T-helper 2 cell (primary cell): Measurements from ENCODE around the gene SVIP.

Source experiments
- DNase-seq, 5 experiments: peaks; one replicate each; pipeline versions ENCODE4 v3.0.0 to v3.0.0-alpha.2; 2012 to 2022

Gene SVIP

DNA sequence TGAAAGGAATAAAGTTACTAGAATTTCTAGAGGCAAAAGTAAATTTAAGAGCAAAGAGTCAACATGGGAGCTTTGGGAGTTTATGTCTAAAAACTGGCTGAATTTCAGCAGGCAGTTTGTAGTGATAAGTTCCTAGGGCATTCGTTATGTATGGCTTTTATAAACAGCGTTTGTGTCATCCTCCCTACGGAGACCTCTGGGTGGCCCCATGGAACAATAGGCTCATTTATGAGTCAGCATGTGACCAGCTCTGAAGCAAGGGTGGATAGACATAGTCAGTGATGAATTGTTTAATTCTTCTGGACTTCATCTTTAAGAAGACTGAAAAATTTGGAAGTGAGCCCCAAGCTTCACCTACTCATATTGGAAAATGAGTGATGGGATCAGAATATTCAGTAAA, 37.1 kb downstream of the SVIP start:
- no peak for DNase-seq

GRCh38 chr11:22787551-22788162, 41.9 kb downstream of the SVIP start:
- peak in 2 of 5 experiments; percentile 12 to 35 for DNase-seq

DNA sequence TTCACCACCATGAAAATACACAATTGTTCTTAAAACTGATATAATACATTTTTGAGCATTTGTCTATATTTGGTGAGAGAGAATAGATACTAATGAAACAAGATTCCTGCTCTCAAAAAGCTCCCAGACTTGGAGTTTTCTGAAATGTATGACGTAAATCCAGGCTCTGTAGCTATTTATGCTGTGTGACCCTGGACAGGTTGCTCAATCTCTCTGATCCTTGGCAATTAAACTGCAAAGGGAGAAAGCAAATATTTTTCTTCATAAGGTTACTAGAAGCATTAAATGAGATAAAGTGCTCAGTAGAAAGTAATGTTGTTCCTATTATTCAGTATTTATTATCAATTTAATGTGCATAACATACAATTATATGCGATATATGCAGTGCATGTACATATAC, 42.5 kb downstream of the SVIP start:
- DNase-seq = no peak

DNA sequence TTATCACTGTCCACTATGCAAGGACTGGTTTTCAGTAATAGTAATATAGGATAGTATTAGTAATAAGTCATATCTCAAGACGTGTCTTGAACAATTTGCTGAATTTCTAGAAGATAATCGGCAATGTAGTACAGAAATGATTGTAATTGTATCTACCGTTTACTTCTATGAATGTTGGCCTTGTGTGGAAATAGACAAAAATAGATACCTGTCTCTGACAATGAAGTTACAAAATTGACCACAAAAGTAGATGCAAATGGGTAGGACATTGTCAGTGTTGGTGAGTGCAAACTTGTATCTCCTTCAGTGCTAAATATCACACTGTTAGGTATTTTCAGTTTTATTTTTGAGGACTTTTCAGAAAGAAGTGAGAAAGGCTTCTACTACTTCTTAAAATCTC, 43.1 kb downstream of the SVIP start:
- DNase-seq = no peak

DNA sequence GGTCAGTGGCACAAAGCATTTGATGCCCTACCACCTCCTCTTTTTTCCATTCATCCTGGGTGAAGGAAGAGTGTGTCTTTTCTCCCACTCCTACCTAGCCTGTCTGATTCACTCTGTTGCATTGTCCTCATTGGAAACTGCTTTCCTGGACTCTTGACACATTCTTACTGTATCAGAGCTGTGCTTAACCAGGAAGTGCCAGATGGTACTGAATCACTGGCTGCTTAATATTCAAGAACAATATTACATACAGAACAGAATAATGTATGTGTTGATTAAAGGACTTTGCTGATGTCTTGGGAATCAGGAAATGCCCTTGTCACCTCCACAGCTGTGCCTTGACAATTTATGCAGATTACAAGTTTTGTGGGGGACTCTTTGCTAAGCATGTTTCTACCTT, 44.4 kb downstream of the SVIP start:
- DNase-seq = no peak

- DNase-seq = no peak
These were observed 48.5 kb downstream of the SVIP start for GRCh38 chr11:22780952-22781593.

DNA sequence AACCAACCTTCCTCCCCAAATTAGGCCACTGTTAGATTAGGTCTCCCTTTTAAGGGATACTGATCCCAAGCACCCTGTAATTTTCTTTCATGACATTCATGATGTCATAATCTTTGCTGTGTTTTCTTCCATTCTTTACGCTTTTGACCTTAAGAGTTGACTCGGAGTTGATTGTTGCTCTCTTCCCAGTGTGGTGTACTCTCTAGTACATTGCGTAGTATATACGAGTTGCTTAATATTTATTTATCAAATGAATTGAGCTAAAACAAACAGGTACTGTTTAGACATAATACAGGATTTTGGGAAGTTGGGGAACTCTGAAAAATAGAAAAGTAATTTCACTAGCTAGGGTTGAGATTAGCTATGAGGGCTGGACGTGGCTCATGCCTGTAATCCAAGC, 49.8 kb downstream of the SVIP start:
- no peak for DNase-seq

GRCh38 chr11:22778642-22779041, 51.0 kb downstream of the SVIP start:
- no peak for DNase-seq

- no peak for DNase-seq
These were observed 54.4 kb downstream of the SVIP start for GRCh38 chr11:22775248-22775647.

GRCh38 chr11:22774716-22775115, 54.9 kb downstream of the SVIP start:
- DNase-seq = no peak

- no peak for DNase-seq
These were observed 60.5 kb downstream of the SVIP start for GRCh38 chr11:22769081-22769480.
